NCI-H1048 (cell line): Measurements from ENCODE around the gene PLXNC1.

ENCODE experiments used
- DNase-seq: peaks from one replicate; lab custom pipeline; 2025; lab: John Stamatoyannopoulos, UW

PLXNC1 gene

DNA sequence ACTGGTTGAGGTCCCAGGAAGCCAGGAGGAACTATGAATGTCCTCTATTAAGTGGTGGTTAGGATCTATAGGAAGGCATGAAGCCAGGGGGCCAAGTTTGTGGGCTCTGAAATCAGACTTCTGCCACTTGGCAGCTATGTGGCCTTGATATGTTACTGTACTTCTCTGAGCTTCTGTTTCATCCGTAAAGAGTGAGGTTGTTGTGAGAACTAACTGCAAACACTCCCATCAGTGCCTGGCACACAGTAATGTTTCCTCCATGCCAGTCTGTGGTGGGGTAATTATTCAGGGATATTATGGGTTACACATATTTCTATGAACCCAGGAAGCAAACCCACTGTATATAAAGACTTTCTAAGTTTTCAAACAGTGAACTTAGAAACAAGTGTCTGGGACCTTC lies 57.4 kb downstream of the PLXNC1 start:
- DNase-seq: no peak

DNA sequence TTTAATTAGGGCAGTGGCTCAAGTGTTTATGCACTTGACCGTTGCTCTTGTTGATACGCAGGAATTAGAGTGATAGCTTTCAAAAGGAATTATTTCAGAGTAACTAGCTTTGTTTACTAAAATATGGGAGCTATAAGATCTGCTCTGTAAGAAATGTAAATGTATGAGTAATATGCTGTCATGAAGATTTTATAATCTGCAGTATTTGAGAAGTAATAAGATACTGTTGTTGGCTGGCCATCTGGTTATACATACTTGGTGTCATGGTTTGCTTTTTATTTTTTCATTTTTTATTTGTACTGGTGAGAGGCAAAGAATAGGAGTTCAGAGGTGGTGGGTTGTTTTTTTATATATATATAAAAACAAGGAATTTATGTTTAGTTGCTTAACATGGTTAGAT lies 58.5 kb downstream of the PLXNC1 start:
- no peak for DNase-seq

DNA sequence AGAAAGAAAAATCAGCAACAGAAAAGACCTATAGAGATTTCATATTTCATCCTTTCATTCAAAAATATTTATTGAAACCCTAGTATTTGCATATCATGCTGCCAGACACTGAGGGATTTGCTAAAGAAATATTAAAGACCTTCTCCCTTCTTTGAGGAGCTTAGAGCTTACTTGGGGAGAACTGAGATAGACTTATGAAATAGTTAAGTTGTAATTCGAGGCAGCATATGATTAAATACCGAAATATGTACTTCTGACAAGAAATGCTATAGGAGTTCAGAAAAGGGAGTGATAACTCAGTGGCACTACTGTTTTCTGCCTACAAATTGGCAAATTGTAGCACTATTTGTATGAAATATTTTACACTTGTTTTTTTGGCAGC lies 59.1 kb downstream of the PLXNC1 start:
- no peak for DNase-seq

DNA sequence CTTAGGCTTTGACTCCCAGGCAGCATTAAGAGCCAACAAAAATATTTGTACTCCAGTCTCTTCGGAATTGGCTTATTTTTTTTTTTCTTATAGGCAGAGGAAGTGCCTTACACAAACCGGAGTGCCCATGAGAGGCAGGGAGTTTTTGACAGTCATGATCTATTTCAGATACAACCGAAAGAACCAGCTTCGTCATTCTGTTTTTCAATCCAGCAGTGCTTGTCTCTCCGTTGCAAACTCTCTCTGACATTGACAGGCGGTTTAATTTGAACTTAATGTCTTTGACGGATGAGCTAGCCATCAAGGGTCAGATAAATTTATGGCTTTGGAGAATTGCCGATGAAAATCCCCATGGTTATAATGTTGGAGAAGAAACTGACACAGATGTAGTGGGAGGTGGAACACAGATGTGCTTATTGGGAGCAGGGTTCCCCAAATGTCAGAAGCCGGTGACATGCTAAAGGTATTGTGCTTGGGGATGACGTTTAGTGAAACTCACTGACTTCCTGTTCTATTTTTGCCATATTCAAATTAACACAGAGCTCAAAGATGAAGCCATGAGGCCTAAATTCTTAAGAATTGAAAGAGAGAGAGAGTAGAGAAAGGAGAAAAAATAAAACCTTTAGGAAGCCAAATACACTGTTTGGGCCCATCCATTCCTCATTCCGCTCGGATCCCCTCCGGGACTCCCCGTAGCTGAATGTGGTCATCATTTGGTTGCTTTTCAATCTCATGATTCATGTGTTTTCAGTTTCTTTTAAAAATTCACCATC lies 59.7 kb downstream of the PLXNC1 start:
- DNase-seq: no peak

DNA sequence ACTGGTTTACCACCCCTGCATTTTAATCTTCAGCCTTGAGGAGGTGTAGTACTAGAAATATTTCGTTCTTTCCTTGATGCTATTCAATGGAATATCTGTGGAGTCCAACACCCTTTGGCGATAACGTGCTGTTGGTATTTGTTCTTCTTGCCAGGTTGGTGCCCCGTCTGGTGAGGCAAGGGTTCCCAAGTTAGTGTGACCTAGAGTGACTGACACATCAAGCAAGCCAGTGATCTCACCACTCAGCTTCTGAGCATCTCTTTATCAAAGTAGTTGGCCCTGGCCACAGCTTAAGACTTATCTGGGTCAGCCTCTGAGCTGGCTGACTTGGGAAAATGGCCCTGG lies 60.2 kb downstream of the PLXNC1 start:
- DNase-seq: no peak

DNA sequence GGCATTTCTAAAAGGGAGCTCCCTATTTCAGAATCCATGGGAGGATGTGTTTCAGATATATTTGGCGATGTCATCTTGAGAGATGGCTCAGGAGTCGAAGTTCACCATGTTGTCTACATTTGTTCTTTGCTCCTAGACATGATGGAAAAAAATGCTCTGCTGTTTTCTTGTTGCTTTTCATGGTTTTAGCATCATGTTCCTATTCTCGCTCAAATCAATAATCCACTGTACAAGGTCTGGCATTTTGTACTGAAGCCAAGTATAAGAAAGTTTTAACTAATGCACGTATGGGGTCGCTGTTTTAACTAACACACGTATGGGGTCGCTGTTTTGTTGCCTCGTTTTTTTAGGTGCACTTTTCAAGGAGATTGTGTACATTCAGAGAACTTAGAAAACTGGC lies 60.9 kb downstream of the PLXNC1 start:
- DNase-seq: no peak

DNA sequence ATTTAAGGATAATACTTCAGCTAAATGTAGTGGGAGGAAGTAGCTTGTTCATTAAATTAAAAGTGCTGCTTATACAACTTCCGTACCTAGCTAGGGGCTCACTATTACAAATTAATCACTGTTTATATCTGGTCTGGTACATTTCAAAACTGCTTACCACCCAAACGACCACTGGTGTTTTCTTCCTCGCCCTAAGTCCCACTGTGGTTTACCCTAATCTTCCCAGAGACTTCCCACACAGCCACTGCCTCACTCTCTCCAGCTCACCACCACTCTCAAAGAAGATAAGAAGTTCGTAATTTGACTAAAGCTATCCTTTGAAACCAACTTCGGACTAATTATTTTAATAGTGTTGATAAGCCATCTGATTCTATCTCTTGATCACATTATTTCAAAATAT lies 62.6 kb downstream of the PLXNC1 start:
- no peak for DNase-seq

DNA sequence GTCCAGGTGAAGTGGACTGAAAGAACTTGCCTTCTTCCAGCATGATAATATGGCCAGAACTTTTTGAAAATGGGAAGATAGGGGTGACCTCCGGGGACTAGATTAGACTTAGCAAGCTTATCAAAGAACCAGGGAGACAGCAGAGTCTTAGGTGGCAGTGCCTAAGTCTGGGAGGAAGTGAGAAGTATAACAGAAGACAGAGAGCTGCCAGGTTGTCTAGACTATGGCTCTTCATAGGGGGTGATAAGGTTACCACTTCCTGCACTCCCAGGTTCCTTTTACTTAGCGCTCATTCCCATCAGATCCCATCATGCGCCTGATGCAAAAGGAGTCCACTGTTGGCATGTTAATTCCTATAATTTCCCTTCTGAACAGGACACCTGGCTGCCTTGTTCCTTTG lies 69.9 kb downstream of the PLXNC1 start:
- DNase-seq: no peak

DNA sequence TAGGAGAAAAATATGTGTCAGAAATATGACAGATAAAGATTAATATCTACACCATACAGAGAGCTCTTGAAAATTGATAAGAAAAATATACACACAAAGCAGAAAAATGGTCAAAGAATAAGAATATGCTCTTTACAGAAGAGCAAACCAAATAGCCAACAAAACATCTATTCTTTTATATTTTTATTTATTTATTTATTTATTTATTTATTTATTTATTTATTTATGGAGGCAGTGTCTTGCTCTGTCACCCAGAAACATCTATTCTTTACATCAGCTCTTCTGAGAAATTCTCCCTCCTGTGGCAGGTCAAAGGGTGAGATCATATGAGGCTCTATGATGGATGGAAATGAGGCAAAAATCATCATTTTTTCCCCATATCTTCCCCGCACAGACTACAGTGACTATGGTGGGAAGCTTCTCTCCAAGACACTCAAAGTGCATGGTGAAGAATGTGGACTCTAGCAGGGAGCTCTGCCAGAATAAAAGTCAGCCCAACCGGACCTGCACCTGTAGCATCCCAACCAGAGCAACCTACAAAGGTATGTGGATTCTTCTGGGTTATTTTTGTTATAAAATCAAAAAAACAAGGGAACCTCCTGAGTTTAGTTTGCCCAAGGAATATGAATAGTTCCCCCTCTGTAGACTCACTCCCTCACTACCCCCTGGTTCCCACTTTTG lies 71.4 kb downstream of the PLXNC1 start:
- no peak for DNase-seq

DNA sequence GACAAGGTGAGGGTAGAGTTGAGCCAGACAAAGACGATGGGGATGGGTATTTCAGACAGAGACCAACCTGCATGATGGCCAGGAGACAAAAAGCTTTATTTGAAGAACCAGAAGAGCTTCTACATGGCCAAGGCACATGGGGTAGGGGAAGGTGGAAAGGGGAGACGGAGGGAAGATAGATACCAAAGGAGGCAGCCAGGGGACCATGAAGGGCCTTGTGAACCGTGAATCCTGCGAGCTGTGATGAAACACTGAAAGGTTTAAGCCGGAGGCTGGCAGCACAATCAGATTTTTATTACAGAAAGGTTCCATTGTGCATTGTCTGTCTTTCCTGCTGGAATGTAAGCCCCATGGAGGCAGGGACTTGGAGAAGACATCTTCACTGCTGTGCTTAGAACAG lies 72.4 kb downstream of the PLXNC1 start:
- no peak for DNase-seq

DNA sequence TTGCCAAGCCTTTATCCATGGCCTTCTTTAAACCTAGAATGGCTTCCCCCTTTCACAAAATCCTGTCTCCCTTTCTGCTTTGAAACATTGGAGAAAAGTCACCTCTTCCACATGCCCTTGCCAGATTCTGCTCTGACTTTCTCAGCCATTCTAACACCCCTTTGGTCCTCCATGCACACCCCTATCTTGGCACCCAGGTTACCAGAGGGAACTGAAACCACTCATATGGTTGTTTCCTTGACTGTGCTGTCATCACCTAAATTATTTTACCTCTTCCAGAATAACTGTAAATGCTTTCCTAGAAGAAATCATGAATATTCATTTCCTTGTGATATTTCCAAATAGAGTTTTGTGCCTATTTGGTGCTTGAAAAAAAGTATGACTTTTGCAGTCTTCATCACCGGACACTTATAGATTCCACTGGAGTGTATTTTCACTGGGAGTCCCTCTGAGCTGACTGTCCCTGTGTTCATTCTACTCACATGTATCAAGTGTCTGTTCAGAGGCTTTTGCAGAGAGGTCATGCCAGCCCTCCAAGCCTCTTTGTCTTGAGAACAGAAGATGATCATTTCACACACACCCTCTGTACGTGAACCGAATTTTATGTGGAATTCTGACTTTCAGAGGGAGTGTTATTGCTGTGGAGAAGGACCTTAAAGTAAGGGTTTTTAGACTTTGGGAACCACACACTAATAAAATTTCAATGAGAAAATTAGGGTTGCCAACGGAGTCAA lies 74.1 kb downstream of the PLXNC1 start:
- no peak for DNase-seq

DNA sequence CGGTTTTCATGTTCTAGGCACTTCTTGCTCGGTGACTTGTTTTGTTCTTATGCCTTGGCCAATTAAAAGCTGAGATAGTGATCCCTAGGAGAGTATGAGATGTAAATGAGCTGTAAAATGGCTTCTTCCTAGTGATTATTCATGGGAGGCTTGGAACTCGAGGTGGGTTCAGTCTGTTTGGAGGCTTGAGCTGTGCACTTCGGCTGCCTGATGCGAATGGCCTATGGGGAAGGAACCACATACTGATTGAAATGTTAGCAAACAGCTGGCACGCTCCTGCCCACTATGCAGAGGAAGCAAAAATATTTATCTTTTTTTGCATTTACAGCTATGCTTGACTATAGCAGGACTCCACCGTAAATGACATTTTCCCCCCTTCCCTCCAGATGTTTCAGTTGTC lies 75.5 kb downstream of the PLXNC1 start:
- no peak for DNase-seq

DNA sequence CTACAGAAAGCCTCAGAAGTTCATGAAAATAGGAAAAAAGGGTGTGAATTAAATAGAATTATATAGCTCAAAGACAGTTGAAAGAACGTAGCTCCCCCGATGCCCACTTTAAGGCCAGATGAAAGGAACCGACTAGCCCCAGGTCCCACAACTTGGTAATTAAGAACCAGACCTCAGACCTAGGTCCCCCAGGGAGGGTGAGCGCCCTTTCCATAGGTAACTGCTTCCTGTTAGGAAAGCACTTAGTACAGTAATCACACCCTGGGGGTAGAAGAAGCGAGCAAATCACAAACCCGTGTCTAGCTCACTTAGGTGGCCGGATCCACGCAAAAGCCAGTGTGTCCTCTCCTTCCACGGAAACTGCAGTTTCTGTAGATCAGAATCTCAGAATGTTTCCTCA lies 77.1 kb downstream of the PLXNC1 start:
- no peak for DNase-seq

DNA sequence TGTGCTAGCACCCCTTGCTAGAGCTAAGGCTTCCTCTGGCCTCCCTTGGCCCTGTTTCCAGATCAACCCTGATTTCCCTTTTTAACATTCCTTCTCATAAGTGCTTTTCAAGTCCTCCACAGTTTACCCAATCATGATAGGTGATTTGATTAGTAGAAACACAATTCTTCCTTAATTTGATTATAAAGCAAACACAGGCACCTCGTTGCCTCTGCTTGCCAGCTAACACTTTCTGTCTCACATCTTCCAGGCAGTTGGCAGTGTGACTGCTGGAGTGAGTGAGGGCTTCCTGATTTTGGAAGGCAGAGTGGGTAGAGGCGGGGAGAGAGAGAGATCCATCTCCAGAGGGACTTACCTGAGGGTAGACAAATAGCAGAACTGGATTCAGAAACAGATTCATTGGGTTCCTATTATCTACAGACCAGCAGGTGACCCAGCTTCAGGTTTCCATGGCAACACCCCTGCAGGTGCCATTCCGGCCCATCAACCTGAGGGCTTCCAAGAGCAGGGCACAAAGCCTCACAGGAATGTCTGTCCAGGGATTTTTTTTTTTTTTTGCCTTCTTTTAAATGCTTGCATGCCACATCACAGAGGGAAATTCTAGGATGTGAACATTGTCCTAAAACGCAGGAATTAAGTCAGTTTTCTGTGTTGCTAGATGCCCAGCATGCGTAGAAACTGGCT lies 77.7 kb downstream of the PLXNC1 start:
- no peak for DNase-seq

DNA sequence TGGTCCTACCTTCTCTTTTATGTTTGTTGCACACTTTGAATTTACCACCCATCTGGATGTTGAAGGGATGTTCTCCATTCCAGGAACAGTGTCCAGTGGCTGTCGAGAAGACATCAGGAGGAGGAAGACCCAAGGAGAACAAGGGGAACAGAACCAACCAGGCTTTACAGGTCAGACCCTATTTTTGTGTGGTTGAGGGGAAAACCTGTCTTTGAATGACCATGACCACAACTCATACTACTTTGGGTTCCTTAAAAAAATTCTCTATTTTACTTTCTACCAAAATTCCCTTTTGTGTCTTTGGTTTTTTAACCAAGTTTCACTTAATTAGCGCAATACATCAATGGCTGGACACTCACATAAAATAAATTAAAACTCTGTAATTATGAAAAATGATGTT lies 78.7 kb downstream of the PLXNC1 start:
- DNase-seq: no peak

DNA sequence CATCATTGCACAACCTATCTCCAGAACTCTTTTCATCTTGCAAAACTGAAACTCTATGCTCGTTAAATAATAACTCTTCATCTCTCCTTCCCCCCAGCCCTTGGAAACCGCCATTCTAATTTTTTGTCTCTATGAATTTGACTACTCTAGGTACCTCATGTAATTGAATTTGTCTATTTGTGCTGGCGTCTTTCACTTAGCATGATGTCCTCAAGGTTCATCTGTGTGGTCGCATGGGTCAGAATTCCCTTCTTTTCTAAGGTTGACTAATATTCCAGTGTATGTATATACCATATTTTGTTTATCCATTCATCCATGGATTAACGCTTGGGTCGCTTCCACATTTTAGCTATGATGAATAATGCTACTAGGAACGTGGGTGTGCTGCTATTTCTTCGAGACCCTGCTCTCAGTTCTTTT lies 80.1 kb downstream of the PLXNC1 start:
- no peak for DNase-seq

DNA sequence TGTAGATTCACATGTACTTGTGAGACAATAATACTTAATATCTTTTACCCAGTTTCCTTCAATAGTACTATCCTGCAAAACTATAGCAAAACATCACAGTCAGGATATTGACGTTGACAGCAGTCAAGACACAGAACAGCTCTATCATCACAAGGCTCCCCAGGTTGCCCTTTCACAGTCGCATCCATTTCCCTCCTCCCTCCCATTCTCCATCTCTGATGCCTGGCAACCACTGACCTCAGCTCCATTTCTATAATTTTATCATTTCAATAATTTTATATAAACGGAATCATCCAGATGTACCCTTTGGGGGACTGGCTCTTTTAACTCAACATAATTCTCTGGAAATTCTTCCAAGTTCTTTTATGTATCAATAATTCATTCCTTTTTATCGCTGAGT lies 81.5 kb downstream of the PLXNC1 start:
- DNase-seq: no peak

DNA sequence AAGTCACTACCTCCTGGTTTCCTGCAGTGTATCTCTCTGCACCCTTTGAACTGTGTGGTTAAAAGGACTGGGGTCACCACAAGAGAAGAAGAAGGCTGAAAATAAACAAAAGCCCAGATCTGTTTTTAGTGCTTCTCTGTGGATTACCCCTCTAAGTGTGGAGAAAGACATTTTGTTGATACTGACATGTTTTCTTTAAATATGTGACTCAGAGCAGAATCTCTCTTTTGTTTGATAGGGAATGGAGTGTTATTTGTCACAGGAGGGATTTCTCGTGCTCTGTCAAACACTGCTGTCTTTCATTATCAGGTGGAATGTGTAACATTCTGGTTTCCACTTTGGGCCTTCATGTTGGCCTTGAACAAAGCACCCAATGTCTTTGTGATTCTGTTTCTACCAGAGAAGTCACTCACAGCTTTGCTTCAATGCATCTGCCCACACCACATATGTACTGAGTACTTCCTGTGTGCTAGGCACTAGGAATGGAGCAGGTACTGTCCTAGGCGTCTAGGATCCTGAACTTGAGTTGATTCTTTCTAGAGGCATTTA lies 82.1 kb downstream of the PLXNC1 start:
- DNase-seq: no peak

DNA sequence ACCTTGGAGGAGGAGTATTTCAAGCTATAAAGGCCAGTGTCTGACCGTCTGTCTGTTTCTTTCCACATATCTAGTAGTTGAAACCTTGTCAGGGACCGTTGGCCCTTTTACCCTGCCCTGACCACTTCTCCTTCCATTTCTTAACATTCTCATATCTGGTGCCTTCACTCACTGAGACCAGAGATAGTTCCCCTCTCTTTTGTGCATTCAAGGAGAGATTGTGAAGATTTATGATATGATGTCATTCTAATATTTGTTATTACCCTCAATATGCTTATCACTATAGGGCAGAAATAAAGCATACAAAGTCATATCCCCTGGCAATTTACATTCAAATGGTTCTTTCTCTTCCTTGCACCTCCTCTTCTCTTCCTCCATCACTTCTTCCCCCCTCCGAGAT lies 83.3 kb downstream of the PLXNC1 start:
- DNase-seq: no peak

DNA sequence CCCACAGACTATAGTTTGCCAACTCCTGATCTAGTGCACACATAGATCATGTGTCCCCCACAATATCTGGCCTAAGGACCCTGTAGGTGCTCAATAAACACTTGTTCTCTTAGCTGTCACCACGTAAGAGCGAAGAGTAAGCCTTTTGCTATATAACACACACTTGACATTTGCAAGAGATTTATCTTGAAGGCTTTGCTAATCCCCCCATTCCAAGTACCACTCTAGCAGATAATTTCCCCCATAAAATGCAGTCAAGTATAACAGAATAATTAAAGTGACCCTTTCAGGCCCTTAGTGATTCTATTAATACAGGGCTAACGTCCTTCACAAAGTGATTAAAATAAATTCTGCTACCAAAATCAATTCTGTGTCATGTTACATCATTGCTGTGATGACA lies 87.5 kb downstream of the PLXNC1 start:
- no peak for DNase-seq

DNA sequence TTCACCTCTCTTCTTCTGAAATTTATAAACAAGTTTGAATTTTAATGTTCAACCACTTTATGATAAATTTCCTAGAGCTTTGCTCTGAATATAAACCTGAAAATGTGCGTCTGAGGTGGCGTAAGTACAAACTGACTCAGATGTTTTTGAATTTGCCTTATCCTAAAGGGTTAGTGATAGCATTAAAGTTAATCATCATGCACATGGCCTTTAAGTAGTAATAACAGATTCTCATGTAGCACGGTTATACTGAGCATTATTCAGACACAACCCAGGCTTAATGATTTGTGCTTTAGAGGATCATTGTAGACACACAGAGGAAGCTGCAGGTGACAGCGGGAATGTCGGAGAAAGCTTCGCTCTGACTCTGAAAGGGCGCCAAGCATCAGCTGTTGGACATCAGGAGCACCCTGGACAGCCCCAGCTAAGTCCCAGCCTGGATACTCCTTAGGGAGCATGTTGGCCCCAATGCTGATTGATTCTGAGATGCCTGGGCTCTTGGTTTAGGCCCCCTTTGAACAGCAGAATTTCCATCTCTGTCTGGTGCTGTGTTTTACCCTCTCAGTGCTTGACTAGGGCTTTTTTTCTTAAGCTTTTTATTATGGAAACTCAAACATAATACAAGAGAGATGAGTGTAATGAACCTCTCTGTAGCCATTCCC lies 91.1 kb downstream of the PLXNC1 start:
- no peak for DNase-seq

DNA sequence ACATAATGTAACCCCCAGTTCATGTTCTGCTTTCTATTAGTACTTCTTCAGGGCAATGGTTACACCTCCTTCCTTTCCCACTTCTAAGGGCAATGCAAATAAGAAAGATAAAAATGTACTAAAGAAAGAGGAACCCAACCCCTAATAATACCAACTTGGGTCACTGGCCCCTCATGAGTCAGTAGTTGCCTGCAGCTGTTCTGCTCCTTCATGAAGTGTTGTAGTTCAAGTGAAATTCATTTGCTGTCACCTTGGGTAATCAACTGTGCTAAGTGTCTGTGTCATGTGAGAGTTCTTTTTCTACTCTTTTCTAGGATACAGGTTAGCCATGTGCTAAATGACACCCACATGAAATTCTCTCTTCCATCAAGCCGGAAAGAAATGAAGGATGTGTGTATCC lies 91.8 kb downstream of the PLXNC1 start:
- no peak for DNase-seq
